ENCODE measurements around the gene POLR2H. TPM values are rescaled to one million over a fixed set of nuclear protein-coding genes. Genes with fewer than 3 reads are reported as not detected.

The POLR2H gene
- 49.8 to 71.0 TPM (median 50.4 TPM) in 3 replicates for total RNA-seq
- long read RNA-seq, transcript POLR2H-208 (6 exons, 1,802 nt): major isoform, 5 of 44 reads
- long read RNA-seq, partial matches to known transcripts: 33 of 44 reads
- long read RNA-seq, other reads (novel, unspliced or antisense): 6 of 44 reads

DNA sequence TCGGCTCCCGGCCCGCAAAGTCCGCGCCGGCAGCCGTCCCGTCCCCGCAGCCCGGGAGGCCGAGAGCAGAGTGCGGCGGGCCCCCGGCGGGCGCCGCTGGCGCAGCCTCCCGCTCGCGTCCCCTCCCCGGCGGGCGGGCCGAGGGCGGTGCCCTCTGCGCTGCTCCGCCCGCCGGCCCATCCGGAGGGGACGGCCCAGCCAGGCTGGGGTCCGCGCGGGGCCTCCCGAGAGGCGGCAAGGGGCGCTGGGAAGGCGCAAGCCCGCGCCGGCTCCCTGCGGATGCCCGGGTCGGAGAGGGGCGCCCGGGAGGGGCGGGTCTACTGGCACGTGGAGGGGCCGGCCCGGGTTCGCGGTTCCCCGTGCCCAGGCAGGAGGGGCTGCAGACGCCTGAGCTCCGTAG lies at the start of gene POLR2H, which contains the start of gene CLCN2:
TSS of gene POLR2H (plus strand) at position 179 of the 400 bp plus-strand sequence. CDS start 1,783 bp downstream, outside the sequence.
TSS of gene CLCN2 (minus strand) at position 74 of the 400 bp plus-strand sequence. CDS start 126 bp downstream, outside the sequence.
- Mint-ChIP-seq H3K27ac (ENCODE audit: unreplicated experiment) (peak within 1 kb of the TSS; percentile 99), H3K36me3 (ENCODE audit: low read depth) (peaks cover 6% of the 10 kb centered on the region), H3K4me3 (ENCODE audit: unreplicated experiment) (peak within 1 kb of the TSS; percentile 98), H3K9me3 (ENCODE audit: low read depth) (no peaks in the 10 kb centered on the region), H3K27me3 (ENCODE audit: low read depth) (no peaks in the 10 kb centered on the region), H3K4me1 (ENCODE audit: low read depth) (peaks cover 29% of the 10 kb centered on the region)
- TF ChIP-seq, protein P1, sequence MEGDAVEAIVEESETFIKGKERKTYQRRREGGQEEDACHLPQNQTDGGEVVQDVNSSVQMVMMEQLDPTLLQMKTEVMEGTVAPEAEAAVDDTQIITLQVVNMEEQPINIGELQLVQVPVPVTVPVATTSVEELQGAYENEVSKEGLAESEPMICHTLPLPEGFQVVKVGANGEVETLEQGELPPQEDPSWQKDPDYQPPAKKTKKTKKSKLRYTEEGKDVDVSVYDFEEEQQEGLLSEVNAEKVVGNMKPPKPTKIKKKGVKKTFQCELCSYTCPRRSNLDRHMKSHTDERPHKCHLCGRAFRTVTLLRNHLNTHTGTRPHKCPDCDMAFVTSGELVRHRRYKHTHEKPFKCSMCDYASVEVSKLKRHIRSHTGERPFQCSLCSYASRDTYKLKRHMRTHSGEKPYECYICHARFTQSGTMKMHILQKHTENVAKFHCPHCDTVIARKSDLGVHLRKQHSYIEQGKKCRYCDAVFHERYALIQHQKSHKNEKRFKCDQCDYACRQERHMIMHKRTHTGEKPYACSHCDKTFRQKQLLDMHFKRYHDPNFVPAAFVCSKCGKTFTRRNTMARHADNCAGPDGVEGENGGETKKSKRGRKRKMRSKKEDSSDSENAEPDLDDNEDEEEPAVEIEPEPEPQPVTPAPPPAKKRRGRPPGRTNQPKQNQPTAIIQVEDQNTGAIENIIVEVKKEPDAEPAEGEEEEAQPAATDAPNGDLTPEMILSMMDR (IDR thresholded peaks at IDR 0.05): no peak
- DNase-seq (ENCODE audit: low spot score): peak; percentile 91

DNA sequence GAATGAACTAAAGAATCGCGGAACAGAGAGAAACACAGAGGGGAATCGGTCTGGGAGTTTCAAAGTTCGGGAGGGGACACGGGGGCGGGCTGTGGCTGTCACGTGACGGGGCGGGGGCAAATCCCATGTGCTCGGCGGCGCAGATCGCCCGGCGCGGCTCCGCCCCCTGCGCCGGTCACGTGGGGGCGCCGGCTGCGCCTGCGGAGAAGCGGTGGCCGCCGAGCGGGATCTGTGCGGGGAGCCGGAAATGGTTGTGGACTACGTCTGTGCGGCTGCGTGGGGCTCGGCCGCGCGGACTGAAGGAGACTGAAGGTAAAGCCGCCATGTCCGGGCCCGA lies 47.2 kb upstream of the POLR2H start, which contains the start of gene EIF4G1:
TSS of gene EIF4G1 (plus strand) at position 244 of the 337 bp plus-strand sequence. CDS start 1,191 bp downstream, outside the sequence.
- TF ChIP-seq, protein P1 (IDR thresholded peaks at IDR 0.05): no peak
- Mint-ChIP-seq H3K4me1 (ENCODE audit: low read depth) (peaks cover 31% of the 10 kb centered on the region), H3K27ac (ENCODE audit: unreplicated experiment) (peak within 1 kb of the TSS; percentile 84), H3K36me3 (ENCODE audit: low read depth) (peaks cover 14% of the 10 kb centered on the region), H3K4me3 (ENCODE audit: unreplicated experiment) (peak within 1 kb of the TSS; percentile 84), H3K27me3 (ENCODE audit: low read depth) (no peaks in the 10 kb centered on the region), H3K9me3 (ENCODE audit: low read depth) (no peaks in the 10 kb centered on the region)
- peak; percentile 98 for DNase-seq (ENCODE audit: low spot score)

DNA sequence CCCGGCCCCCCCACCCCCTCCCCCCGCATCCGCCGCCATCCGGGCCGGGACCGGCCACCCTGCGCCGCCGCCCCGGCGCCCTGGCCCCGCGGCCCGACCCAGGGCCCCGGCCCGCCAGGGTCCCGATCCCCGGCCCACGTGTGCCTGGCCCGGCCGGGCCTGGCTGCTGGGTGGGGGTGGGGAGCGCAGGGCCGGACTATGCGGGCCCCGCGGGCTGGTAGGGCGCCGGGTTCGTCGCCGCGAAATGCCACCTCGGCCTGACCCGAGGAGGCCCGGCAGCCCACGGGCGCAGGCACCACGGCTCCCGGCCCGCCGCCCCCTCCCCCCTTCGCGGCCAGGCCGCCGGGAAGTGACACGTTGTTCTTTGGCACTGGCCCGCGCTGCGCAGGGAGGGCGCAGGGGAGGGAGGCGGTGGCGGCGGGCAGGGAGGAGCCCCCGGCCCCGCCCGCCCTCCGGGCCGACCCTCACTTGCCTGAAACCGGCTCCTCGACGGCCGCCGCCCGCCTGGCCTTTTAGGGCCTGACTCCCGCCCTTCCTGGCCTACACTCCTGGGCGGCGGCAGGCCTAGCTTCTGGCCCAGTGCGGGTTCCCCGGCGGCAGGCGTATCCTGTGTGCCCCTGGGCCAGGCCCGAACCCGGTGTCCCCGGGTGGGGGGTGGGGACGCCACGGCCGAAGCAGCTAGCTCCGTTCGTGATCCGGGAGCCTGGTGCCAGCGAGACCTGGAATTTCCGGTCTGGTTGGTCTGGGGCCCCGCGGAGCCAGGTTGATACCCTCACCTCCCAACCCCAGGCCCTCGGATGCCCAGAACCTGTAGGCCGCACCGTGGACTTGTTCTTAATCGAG lies 46.6 kb upstream of the POLR2H start:
- Mint-ChIP-seq H3K9me3 (ENCODE audit: low read depth) (no peaks in the 10 kb centered on the region), H3K4me1 (ENCODE audit: low read depth) (peaks cover 37% of the 10 kb centered on the region), H3K27ac (ENCODE audit: unreplicated experiment) (peak overlapping the region; percentile 74), H3K27me3 (ENCODE audit: low read depth) (no peaks in the 10 kb centered on the region), H3K4me3 (ENCODE audit: unreplicated experiment) (peak overlapping the region; percentile 84), H3K36me3 (ENCODE audit: low read depth) (peaks cover 12% of the 10 kb centered on the region)
- no peak for DNase-seq (ENCODE audit: low spot score)
- TF ChIP-seq, protein P1 (IDR thresholded peaks at IDR 0.05): no peak

DNA sequence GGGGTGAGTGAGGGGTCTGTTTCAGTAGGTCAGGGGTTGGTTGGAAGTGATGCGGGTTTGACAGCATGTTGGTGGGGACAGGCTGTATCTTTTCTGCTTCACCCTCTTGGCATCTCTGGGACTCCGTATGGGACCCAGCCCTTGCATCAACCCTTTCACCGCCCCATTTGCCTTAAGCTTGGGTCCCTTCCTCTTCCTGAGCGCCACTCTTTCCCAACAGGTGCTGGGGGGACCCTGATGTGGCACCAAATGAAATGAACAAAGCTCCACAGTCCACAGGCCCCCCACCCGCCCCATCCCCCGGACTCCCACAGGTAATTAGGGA lies 46.0 kb upstream of the POLR2H start:
- peak overlapping the region; percentile 84 for H3K4me3 Mint-ChIP-seq (ENCODE audit: unreplicated experiment)
- peaks cover 12% of the 10 kb centered on the region for H3K36me3 Mint-ChIP-seq (ENCODE audit: low read depth)
- peak overlapping the region; percentile 74 for H3K27ac Mint-ChIP-seq (ENCODE audit: unreplicated experiment)
- no peaks in the 10 kb centered on the region for H3K27me3 Mint-ChIP-seq (ENCODE audit: low read depth)
- no peaks in the 10 kb centered on the region for H3K9me3 Mint-ChIP-seq (ENCODE audit: low read depth)
- H3K4me1 Mint-ChIP-seq (ENCODE audit: low read depth): peaks cover 42% of the 10 kb centered on the region
- DNase-seq (ENCODE audit: low spot score): no peak
- TF ChIP-seq, protein P1 (IDR thresholded peaks at IDR 0.05): no peak

DNA sequence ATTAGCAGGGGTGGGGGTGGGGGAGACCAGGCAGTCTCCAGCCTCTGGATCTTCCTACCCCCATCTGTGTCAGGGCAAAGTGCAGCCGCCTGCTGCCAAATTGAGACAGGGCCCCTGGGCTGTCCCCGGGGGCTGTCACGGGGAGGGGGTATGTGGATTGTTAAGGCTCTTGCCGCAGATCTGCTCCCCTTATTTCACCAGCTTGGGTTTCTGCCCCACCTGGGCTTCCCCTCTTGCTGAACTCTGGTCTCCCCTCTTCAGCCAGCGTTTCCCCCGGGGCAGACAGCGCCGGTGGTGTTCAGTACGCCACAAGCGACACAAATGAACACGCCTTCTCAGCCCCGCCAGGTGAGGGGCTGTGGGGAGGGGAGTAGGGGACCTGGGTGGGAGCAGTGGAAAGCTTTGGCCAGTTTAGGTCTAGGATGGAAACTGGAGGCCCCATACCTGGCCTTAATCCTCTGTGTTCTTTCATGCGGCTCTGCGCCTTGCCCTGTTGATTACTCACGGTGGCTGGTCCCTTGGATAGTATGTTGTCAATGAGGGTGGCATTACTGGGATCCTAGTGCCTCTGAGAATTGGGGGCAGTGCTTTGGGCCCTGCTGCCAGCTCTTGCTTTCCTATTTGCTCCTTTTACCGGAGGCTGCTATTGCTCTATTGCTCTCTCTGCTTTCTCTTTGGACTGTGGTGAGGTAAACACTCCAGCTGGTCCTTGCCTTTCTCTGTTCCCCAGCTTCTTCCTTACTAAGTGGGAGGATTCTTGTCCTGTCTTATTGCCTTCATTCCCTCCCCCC lies 45.4 kb upstream of the POLR2H start:
- H3K4me1 Mint-ChIP-seq (ENCODE audit: low read depth): peaks cover 48% of the 10 kb centered on the region
- no peak for DNase-seq (ENCODE audit: low spot score)
- H3K4me3 Mint-ChIP-seq (ENCODE audit: unreplicated experiment): peak overlapping the region; percentile 84
- TF ChIP-seq, protein P1 (IDR thresholded peaks at IDR 0.05): no peak
- peaks cover 16% of the 10 kb centered on the region for H3K36me3 Mint-ChIP-seq (ENCODE audit: low read depth)
- peak overlapping the region; percentile 74 for H3K27ac Mint-ChIP-seq (ENCODE audit: unreplicated experiment)
- H3K27me3 Mint-ChIP-seq (ENCODE audit: low read depth): no peaks in the 10 kb centered on the region
- H3K9me3 Mint-ChIP-seq (ENCODE audit: low read depth): no peaks in the 10 kb centered on the region

All from chondrocyte (in vitro differentiated cells).